ENCODE results near the gene H3-3A.

- TF ChIP-seq CTCF (IDR thresholded peaks at IDR 0.05; ENCODE audit: low read depth, low read length) = no peak
- TF ChIP-seq MAX (IDR thresholded peaks at IDR 0.05; ENCODE audit: low read depth, low read length) = no peak
- TF ChIP-seq POLR2A (IDR thresholded peaks at IDR 0.05; ENCODE audit: extremely low read depth, insufficient read length) = no peak
These were observed 1.3 kb upstream of the H3-3A start for GRCh38 chr1:226061068-226061840.
